GM12892 (cell line): ENCODE results near the gene TMEM97.
A peak's percentile ranks its signal among the peaks of the same experiment; 100 is the strongest.
"Not testable (repeated sequence)": the region's sequence is repeated elsewhere in the genome, so short reads cannot be mapped to it uniquely, and the experiment has no call there.

ENCODE experiments used
- DNase-seq: peaks from one replicate; pipeline ENCODE4 v3.0.0; 2011; ENCODE audit not compliant: insufficient read length
- FAIRE-seq: peaks from 2 replicates; lab custom pipeline; 2011; peaks lifted over from hg19 to GRCh38; lab: Jason Lieb, UNC
- POLR2A ChIP-seq: IDR thresholded peaks from 2 replicates; pipeline ENCODE4 v1.6.1; 2011; ENCODE audit warnings: low read depth, low read length, control low read depth
- POLR2AphosphoS5 ChIP-seq: IDR thresholded peaks from 2 replicates; pipeline ENCODE4 v1.6.1; 2011; ENCODE audit warnings: low read depth, low read length, control low read depth
- TAF1 ChIP-seq: IDR thresholded peaks from 2 replicates; pipeline ENCODE4 v1.6.1; 2011; ENCODE audit warnings: low read depth, mild to moderate bottlenecking, control low read depth, low read length, borderline replicate concordance

TMEM97 gene

DNA sequence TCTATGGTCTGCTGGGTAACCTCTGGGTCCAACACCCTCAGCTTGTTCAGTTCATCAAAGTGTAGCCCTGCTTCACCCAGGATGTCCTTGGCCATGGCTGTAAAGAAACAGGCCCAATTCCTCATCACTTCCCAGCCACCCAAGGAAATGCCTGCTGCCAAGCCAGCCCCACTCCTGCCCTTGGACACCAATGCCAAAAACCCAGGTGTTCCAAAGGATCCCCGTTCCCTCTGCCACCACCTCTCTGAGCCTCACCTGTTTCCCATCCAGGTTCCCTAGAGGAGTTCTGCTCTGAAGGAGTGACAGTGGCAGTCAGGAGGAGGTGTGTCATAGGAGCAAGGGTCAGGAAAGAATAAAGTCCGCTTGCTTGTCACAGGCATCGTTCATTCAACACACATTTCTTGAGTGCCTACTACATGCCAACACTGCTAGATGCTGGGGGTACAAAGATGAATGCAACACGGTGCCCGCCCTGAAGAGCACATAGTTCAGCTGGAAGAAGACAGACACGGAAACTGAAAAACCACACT lies 13.0 kb downstream of the TMEM97 start:
- TF ChIP-seq TAF1: no peak
- no peak for TF ChIP-seq POLR2AphosphoS5
- no peak for TF ChIP-seq POLR2A
- DNase-seq: no peak
- FAIRE-seq: no peak

DNA sequence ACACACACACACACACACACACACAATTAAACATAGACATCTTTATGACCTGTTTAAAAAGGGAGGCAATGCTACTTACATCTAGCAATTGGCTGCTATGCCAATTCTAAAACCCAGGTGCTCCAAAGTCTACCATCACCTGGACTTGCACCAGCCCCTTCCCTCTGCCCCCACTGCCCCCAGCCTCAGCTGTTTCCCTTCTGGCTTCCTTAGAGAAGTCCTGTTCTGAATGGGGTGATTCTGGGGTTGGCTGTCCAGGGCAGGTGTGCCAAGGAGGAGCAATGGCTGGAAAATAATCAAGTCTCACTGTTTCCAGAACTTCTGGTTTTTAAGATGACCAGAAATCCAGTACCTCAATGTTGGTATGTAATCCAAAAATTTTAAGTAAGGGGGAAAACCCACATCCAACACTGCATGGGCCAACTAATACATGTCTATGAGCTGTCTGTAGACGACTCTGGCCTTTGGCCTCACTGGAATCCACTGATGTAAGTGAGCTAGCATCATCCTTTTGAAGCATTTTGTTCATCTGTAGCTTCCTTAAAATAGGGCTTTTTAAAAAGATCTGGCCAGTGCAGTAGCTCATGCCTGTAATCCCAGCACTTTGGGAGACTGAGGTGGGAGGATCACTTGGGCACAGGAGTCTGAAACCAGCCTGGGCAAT lies 14.2 kb downstream of the TMEM97 start:
- no peak for TF ChIP-seq POLR2AphosphoS5
- FAIRE-seq: no peak
- DNase-seq: no peak

DNA sequence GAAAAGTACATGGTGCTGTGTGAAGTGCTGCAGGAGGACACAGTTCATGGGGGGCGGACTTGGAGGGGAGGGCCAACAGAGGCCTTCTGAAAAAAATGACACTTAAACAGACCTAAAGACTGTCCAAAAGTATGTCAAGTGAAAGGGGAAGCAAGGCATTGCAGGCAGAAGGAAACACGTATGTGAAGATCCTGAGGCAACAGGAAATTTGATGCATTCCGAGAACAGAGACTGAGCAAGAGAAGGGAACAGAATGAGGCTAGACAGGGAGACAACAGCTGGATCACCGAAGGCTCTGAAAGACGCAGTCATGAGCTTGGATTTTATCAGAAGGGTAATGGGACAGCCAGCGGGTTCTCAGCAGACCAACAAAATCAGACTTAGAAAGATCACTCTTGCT lies 15.2 kb downstream of the TMEM97 start:
- DNase-seq (no peak), FAIRE-seq (no peak)
- no peak for TF ChIP-seq POLR2A
- TF ChIP-seq POLR2AphosphoS5: no peak
- no peak for TF ChIP-seq TAF1

DNA sequence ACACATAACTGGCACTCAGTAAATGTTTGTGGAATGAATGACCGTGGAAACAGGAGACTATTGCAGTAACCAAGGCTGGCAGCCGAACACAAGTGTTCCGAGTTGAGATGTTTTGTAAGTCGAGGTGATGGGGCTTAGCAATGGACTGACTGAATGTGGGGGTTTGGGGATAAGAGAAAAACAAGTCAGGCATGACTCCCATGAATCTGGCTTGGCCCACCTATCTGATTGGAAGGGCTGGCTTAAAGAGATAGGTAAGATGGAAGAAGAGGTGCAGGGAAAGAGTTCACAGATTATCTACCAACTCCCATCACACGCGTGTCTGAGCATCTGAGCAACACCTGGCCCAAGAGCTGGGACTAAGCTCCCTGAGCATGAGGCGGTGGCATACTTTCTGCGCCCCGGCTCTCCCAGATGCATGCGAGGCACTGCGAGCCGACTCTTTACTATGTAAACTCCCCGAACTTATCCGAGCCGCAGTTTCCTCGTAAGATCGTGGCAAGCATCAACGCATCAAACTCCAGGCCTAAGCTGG lies 15.7 kb downstream of the TMEM97 start:
- no peak for TF ChIP-seq TAF1
- DNase-seq (no peak), FAIRE-seq (no peak)

DNA sequence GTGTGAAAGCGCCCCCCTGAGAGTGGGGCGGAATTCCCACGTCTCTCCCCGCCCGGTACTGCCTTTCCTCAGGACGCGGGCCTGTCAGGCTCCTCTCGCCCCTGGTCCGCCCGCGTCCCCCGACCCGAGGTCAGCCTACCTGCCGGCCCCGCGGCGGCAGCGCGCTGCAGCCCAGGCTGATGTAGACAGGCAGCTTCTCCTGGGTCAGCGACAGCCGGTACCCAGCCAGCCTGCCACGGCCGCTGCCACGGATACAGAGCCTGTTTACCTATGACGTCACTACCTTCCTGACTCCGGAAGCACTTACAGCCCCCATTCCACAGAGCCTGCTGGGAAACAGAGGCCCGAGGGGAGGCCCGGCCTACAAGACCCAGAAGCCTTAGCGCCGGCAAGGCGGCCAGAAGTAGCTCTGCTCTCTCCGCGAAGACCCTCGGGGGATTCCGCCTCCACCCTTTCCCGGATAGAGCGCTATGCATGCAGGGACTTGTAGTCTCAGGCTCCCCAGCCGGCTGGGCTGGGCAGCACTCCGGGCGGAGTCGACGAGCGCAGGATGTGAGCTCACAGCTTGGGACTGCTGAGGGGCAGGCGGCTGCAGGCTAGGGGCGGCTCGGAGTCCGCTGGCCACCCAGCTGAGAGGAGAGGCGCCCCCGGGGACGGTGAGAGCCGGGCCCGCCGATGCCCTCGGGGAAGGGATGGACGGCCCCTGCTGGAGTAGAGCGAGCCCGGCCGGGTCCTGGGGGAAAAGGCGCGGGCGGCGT lies 16.4 kb downstream of the TMEM97 start, which contains the start of the genes IFT20 and TNFAIP1:
Gene IFT20, minus strand, starts transcription at position 272 of the 758 bp plus-strand sequence. CDS start 3,487 bp downstream, outside the sequence.
Gene TNFAIP1, plus strand, starts transcription at position 561 of the 758 bp plus-strand sequence. CDS start 3,761 bp downstream, outside the sequence.
- TF ChIP-seq POLR2AphosphoS5 (peak; percentile 58; the same call in 1 of the 2 replicates), POLR2A (peak; percentile 80; the same call in 1 of the 2 replicates), TAF1 (no peak)
- DNase-seq: peak; percentile 97
- peak; percentile 98 for FAIRE-seq

DNA sequence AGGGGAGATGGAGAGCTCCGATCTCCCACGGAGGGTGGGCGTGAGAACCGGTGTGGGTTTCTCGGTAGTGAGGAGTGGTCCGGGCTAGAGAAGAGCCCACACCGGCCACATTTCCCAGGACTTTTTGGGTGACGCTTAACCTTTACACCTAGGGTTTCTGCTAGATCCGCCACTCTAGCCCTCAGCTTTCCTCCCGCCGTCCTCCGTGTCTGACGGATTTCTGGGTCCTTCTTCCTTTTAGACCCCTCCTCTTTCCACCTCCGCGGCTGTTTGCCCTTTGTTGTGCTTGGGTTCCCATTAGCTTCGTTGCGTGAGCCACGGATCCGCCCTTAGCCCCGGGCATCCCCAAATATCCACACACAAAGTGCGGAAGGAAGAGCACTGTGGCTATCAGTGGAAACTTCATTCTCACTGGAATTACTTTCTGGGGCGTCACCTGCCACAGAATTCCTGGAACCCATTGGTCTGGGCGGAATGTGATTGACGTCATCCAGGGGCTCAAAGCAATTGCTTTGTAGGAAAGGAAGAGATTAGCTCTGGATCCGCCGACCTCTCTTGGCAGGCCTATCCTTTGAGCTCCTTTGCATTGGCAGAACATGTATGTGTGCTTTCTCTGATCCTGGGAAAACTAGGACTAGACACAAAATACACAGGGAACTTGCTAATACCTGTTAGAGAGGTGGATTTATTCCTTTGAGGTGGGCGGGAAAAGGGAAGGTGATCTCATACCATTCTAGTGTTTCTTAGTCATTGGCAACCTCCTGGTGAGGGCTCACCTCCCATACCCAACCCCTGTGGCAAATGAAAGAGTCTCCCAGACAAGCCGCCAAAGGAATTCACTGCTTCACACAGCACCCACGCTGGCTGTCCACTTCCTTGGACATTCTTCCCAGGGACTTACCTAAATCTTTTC lies 17.2 kb downstream of the TMEM97 start:
- no peak for TF ChIP-seq POLR2AphosphoS5
- no peak for TF ChIP-seq POLR2A
- TF ChIP-seq TAF1: no peak
- FAIRE-seq (peak; percentile 56), DNase-seq (no peak)

DNA sequence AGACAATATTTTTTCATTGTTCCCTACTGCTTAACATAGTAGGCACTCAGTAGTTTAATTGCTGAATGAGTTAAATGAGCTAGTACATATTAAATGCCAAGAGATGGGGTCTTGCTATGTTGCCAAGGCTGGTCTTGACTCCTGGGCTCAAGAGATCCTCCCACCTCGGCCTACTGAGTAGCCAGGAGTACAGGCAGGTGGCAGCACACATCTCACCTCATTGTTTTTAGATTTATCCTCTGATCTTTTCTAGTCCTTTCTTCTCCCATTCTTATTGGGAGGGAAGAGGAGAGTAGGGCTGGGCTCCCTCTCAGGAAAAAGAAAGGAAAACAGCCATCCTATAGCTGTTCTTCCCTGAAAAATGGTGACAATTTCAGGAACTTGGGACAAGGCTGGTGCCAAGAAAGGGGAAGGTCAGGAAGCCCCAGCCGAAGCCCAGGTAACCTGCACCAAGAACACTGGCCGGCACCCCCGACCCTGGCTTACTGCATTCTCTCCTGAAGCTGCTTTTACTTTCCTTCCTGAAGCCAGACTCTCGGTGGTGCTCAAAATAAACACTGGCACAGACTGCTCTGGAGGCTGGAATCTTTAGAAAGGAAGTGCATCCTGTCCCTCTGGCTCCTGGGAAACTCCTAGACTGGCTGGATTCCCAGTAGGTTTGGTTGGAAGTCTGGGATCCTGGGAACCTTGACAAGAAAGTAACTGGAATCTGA lies 19.2 kb downstream of the TMEM97 start:
- FAIRE-seq (no peak), DNase-seq (no peak)
- TF ChIP-seq POLR2AphosphoS5: no peak

DNA sequence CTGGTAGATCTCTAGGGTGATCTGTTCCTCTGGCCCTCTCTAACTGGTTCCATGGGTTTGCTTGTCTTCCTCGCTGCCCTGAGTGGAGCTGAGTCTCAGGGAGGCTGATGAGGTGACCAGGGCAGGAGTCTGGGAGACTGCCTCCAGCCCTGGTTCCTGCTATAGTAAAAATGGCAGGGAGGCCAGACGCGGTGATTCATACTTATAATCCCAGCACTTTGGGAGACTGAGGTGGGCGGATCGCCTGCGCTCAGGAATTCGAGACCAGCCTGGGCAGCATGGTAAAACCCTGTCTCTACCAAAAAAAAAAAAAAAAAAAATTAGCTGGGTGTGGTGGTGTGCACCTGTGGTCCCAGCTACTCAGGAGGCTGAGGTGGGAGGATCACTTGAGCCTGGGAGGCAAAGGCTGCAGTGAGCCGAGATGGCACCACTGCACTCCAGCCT lies 19.8 kb downstream of the TMEM97 start:
- not testable (repeated sequence) for FAIRE-seq, DNase-seq

DNA sequence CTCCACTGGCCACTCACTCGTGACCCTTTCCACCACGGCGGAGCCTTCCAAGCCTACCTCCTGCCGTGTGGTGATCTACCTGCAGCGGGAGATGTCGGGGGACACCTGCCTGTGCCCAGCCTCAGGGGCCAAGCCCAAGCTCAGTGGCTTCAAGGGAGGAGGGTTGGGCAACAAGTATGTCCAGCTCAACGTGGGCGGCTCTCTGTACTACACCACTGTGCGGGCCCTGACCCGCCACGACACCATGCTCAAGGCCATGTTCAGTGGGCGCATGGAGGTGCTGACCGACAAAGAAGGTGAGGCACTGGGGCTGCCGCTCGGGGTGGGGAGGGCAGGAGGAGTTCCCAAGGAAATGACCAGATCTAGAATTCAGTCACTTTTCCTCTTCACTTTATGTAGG lies 20.4 kb downstream of the TMEM97 start:
- TF ChIP-seq POLR2AphosphoS5: no peak
- TF ChIP-seq TAF1: no peak
- no peak for TF ChIP-seq POLR2A
- no peak for FAIRE-seq
- no peak for DNase-seq

DNA sequence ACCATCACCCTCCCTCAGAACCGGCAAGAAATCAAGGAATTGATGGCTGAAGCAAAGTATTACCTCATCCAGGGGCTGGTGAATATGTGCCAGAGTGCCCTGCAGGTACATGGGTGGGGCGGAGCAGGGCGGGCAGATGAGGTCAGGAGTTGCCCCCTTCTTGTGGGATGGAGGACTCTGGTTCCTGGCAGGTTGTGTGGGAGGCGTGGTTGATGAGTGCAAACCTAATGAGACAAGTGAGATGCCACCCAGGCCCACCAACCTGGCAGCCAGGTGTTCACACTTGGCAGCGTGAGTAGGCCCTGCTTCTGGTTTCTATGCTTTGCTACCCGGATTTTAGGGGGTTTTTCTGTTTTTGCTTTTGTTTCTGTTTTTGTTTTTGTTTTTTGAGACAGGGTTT lies 21.4 kb downstream of the TMEM97 start:
- FAIRE-seq (no peak), DNase-seq (no peak)
- TF ChIP-seq POLR2AphosphoS5 (no peak), POLR2A (no peak), TAF1 (no peak)

DNA sequence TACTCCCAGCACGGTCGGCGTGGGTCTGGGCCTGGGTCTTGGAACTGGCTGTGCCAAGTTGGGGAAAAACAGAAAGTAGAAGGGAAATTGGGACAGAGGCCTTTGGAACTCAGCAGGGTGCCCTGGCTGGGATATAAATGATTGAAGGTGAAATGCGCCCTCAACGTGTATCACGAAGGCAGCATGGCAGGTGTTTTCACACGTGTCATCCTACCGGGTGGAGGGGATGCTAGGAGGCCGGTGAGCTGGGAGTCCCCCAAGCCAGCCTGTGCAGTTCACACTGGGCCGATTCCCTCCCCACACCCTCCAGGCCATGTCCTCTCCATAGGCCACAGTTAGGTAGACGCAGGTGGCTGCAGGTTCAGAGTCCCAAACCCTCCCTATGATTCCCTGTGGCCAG lies 22.5 kb downstream of the TMEM97 start:
- no peak for DNase-seq
- no peak for TF ChIP-seq POLR2AphosphoS5
- no peak for TF ChIP-seq POLR2A
- no peak for TF ChIP-seq TAF1

More for the DNA sequence above, 22.5 kb downstream of the TMEM97 start:
- FAIRE-seq: no peak
